ENCODE results near the gene KMT2A. TPM values are rescaled to one million over a fixed set of nuclear protein-coding genes. Genes with fewer than 3 reads are reported as not detected.
"Not testable (repeated sequence)": the region's sequence is repeated elsewhere in the genome, so short reads cannot be mapped to it uniquely, and the experiment has no call there.

Gene KMT2A
- total and polyA plus RNA-seq, 10 of the 15 experiments (the other 5 are each of a cell fraction or from before 2014, with no cell fraction given), result 6.1 to 56.9 (median 25.4) TPM

DNA sequence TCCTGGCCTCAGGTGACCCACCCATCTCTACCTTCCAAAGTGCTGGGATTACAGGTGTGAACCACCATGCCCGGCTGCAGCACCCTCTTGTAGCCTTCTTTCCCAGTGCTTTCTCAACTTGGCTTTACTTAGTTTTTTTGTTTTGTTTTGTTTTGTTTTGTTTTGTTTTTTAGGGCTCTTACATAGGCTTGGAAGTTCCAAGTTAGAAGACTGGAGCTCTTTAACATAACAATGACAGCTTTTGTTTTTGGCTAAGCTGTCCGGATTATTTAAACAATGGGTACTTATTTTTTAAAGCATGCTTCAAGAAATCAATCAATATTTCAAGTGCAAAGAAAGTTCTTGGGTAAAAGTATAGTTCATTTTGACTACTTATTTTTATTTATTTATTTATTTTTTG is 25.9 kb downstream of the KMT2A start:
- BruUV-seq (replicated peaks), result no TSS peak
- RAD21 ChIA-PET (ENCODE audit: unreplicated experiment), result no interaction called here
- H3K79me2 ChIP-seq (ENCODE audit: control insufficient read depth, insufficient read depth, low read length), result peaks cover 17% of the 10 kb centered on the region
- no peak overlapping the region for H3K9ac ChIP-seq (ENCODE audit: control insufficient read depth, insufficient read depth, low read length)
- no peaks in the 10 kb centered on the region for H3K4me1 ChIP-seq (ENCODE audit: control insufficient read depth, insufficient read depth, low read length)
- no peak overlapping the region for H3K4me2 ChIP-seq (ENCODE audit: control insufficient read depth, insufficient read depth)
- POLR2A ChIA-PET, result interaction anchor here (1.1 kb wide), 1 partner anchor 10 kb away, joined by 3 read pairs; no protein-coding TSS in a partner anchor
- H3K4me3 ChIP-seq, result no peak overlapping the region
- H2AFZ ChIP-seq (ENCODE audit: control insufficient read depth, low read depth, low read length), result no peak overlapping the region
- ATAC-seq, result no peak
- no peaks in the 10 kb centered on the region; the same call in 1 of the 2 replicates for H4K20me1 ChIP-seq (ENCODE audit: control insufficient read depth, insufficient read depth)
- intact Hi-C loops (cut with micrococcal nuclease; ENCODE audit: unreplicated experiment) (no loop called here), in situ Hi-C loops (cut with MboI) (no loop called here)
- no peak for DNase-seq (ENCODE audit: low read depth, low spot score)
- SMC1A ChIA-PET (ENCODE audit: uncharacterized antibody, unreplicated experiment), result interaction anchor here (1.1 kb wide), 1 partner anchor 12 kb away, joined by 3 read pairs; no protein-coding TSS in a partner anchor
- no peaks in the 10 kb centered on the region for H3K27me3 ChIP-seq (replicated peaks in 1 of 2; ENCODE audit: control insufficient read depth in 2 of 2, insufficient read depth in 2 of 2, low read length in 1 of 2)
- no peaks in the 10 kb centered on the region for H3K9me3 ChIP-seq (replicated peaks; ENCODE audit: control insufficient read depth, insufficient read depth, low read length)
- TF ChIP-seq FOS (IDR thresholded peaks at IDR 0.05; ENCODE audit: borderline replicate concordance, extremely low read depth, insufficient read length), result no peak
- TF ChIP-seq TBL1XR1 (IDR thresholded peaks at IDR 0.05; ENCODE audit: low read depth, low read length), result no peak
- no peak for TF ChIP-seq RBBP5 (conservative IDR thresholded peaks at IDR 0.05)
- TF ChIP-seq RFX5 (IDR thresholded peaks at IDR 0.05; ENCODE audit: low read depth, low read length), result no peak
- no peak for TF ChIP-seq POLR2AphosphoS5 (IDR thresholded peaks at IDR 0.05; ENCODE audit: low read length)
- no peak for TF ChIP-seq NRF1 (conservative IDR thresholded peaks at IDR 0.05; ENCODE audit: low read depth, low read length)
- TF ChIP-seq, protein P1, sequence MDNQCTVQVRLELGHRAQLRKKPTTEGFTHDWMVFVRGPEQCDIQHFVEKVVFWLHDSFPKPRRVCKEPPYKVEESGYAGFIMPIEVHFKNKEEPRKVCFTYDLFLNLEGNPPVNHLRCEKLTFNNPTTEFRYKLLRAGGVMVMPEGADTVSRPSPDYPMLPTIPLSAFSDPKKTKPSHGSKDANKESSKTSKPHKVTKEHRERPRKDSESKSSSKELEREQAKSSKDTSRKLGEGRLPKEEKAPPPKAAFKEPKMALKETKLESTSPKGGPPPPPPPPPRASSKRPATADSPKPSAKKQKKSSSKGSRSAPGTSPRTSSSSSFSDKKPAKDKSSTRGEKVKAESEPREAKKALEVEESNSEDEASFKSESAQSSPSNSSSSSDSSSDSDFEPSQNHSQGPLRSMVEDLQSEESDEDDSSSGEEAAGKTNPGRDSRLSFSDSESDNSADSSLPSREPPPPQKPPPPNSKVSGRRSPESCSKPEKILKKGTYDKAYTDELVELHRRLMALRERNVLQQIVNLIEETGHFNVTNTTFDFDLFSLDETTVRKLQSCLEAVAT (IDR thresholded peaks at IDR 0.05), result no peak
- TF ChIP-seq, protein P2, sequence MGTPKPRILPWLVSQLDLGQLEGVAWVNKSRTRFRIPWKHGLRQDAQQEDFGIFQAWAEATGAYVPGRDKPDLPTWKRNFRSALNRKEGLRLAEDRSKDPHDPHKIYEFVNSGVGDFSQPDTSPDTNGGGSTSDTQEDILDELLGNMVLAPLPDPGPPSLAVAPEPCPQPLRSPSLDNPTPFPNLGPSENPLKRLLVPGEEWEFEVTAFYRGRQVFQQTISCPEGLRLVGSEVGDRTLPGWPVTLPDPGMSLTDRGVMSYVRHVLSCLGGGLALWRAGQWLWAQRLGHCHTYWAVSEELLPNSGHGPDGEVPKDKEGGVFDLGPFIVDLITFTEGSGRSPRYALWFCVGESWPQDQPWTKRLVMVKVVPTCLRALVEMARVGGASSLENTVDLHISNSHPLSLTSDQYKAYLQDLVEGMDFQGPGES (IDR thresholded peaks at IDR 0.05), result no peak
- TF ChIP-seq MXI1 (IDR thresholded peaks at IDR 0.05; ENCODE audit: low read depth, low read length), result no peak
- peaks cover 0 to 9% of the 10 kb centered on the region in 2 experiments; a peak in 3 of 4 replicates for H3K36me3 ChIP-seq (ENCODE audit: control insufficient read depth in 2 of 2, insufficient read depth in 2 of 2, low read length in 1 of 2)
- no peak for FAIRE-seq
- H3K27ac ChIP-seq (ENCODE audit: control insufficient read depth, insufficient read depth), result no peak overlapping the region
- WGBS (ENCODE audit: insufficient coverage, insufficient replicate concordance, low lambda C conversion rate, missing lambda C conversion rate), result 95% methylated on average over 2 of the region's 2 CpGs
- CTCF ChIA-PET, result interaction anchor here (1.2 kb wide), 1 partner anchor 22 kb away, joined by 4 read pairs; no protein-coding TSS in a partner anchor

DNA sequence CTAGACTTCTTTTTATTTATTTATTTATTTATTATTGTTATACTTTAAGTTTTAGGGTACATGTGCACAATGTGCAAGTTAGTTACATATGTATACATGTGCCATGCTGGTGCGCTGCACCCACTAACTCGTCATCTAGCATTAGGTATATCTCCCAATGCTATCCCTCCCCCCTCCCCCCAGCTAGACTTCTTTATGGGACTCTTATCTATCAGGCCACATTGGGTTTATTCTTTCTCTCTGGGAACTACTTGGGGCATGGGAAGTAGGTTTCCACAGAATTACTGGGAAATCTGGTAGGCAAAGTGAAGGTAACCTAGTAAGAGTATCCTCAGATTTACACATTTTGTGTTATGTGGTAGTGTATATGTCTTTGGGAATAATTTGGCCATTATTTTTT is 32.7 kb downstream of the KMT2A start:
- in situ Hi-C loops (cut with MboI); H3K27me3 ChIP-seq (replicated peaks in 1 of 2; ENCODE audit: control insufficient read depth in 2 of 2, insufficient read depth in 2 of 2, low read length in 1 of 2); H4K20me1 ChIP-seq (ENCODE audit: control insufficient read depth, insufficient read depth); H3K79me2 ChIP-seq (ENCODE audit: control insufficient read depth, insufficient read depth, low read length); BruUV-seq (replicated peaks); ATAC-seq; FAIRE-seq; H3K9ac ChIP-seq (ENCODE audit: control insufficient read depth, insufficient read depth, low read length); H3K4me2 ChIP-seq (ENCODE audit: control insufficient read depth, insufficient read depth); intact Hi-C loops (cut with micrococcal nuclease; ENCODE audit: unreplicated experiment); H3K4me3 ChIP-seq; H3K27ac ChIP-seq (ENCODE audit: control insufficient read depth, insufficient read depth); H3K9me3 ChIP-seq (replicated peaks; ENCODE audit: control insufficient read depth, insufficient read depth, low read length); DNase-seq (ENCODE audit: low read depth, low spot score); H2AFZ ChIP-seq (ENCODE audit: control insufficient read depth, low read depth, low read length); H3K4me1 ChIP-seq (ENCODE audit: control insufficient read depth, insufficient read depth, low read length): not testable (repeated sequence)
- POLR2A ChIA-PET, result interaction anchor here (0.6 kb wide), 1 partner anchor 839 kb away, joined by 3 read pairs; no protein-coding TSS in a partner anchor
- 88% methylated on average over 2 of the region's 2 CpGs for WGBS (ENCODE audit: insufficient coverage, insufficient replicate concordance, low lambda C conversion rate, missing lambda C conversion rate)
- CTCF ChIA-PET, result interaction anchor here (1.0 kb wide), 1 partner anchor 26 kb away, joined by 4 read pairs; no protein-coding TSS in a partner anchor
- H3K36me3 ChIP-seq (ENCODE audit: control insufficient read depth in 2 of 2, insufficient read depth in 2 of 2, low read length in 1 of 2), result peaks cover 7 to 15% of the 10 kb centered on the region in 2 experiments
- SMC1A ChIA-PET (ENCODE audit: uncharacterized antibody, unreplicated experiment), result interaction anchor here (1.2 kb wide), 1 partner anchor 169 kb away, joined by 3 read pairs; no protein-coding TSS in a partner anchor
- RAD21 ChIA-PET (ENCODE audit: unreplicated experiment), result interaction anchor here (1.2 kb wide), 1 partner anchor 18 kb away, joined by 3 read pairs; no protein-coding TSS in a partner anchor
